ENCODE data around the gene EHMT1.

EHMT1 gene

GRCh38 chr9:137763271-137763955 lies 144.6 kb downstream of the EHMT1 start:
- no peak overlapping the region for H3K4me3 ChIP-seq (ENCODE audit: low read length)
- no peak for TF ChIP-seq CTCF (conservative IDR thresholded peaks at IDR 0.05; ENCODE audit: low read length)
- no peak for DNase-seq (ENCODE audit: low read depth)

GRCh38 chr9:137764171-137764671 lies 145.4 kb downstream of the EHMT1 start:
- no peak for TF ChIP-seq CTCF (conservative IDR thresholded peaks at IDR 0.05; ENCODE audit: low read length)
- no peak for DNase-seq (ENCODE audit: low read depth)
- no peak overlapping the region for H3K4me3 ChIP-seq (ENCODE audit: low read length)

GRCh38 chr9:137764981-137765380 lies 146.2 kb downstream of the EHMT1 start:
- no peak for TF ChIP-seq CTCF (conservative IDR thresholded peaks at IDR 0.05; ENCODE audit: low read length)
- DNase-seq (ENCODE audit: low read depth) = no peak
- H3K4me3 ChIP-seq (ENCODE audit: low read length) = no peak overlapping the region

GRCh38 chr9:137765536-137765935 lies 146.7 kb downstream of the EHMT1 start:
- no peak overlapping the region for H3K4me3 ChIP-seq (ENCODE audit: low read length)
- DNase-seq (ENCODE audit: low read depth) = no peak
- no peak for TF ChIP-seq CTCF (conservative IDR thresholded peaks at IDR 0.05; ENCODE audit: low read length)

- DNase-seq (ENCODE audit: low read depth) = no peak
- no peak for TF ChIP-seq CTCF (conservative IDR thresholded peaks at IDR 0.05; ENCODE audit: low read length)
- no peak overlapping the region for H3K4me3 ChIP-seq (ENCODE audit: low read length)
Observed at GRCh38 chr9:137771580-137771979, 152.8 kb downstream of the EHMT1 start.

- H3K4me3 ChIP-seq (ENCODE audit: low read length) = no peak overlapping the region
- DNase-seq (ENCODE audit: low read depth) = no peak
- no peak; the same call in 1 of the 2 replicates for TF ChIP-seq CTCF (conservative IDR thresholded peaks at IDR 0.05; ENCODE audit: low read length)
Observed at GRCh38 chr9:137772281-137772873, 153.6 kb downstream of the EHMT1 start.
